ENCODE measurements around the gene GNAT1. TPM values are rescaled to one million over a fixed set of nuclear protein-coding genes. Genes with fewer than 3 reads are reported as not detected.

Gene GNAT1
- total and polyA plus RNA-seq, 2 of the 13 experiments (the other 11 are each of a cell fraction or from before 2014, with no cell fraction given) = 0.15 TPM; not detected in 1

DNA sequence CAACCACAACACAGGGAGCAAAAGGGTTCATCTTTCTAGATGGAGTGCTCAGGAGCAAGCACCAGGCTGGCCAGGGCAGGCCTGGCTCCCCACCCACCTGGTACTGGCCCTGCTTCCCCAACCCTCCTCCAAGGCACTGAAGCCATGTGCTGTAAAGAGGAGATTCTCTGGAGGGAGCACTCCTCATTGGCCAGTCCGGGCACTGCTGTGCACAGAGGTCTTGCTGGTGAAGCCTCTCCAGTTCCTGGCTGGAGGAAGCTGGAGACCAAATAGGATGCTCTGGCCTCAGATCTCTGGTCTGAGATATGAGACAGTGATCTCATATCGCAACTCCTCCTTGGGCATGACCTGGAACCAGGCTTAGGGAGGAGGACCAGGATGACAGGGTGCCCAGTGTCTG lies 44.0 kb upstream of the GNAT1 start:
- ChIA-PET CTCF (ENCODE audit: low intra/inter-chr PET ratio, low total read pairs) (no interaction called here), POLR2A (no interaction called here)
- no peak overlapping the region for H3K4me2 ChIP-seq (ENCODE audit: low read depth, low read length)
- H3K79me2 ChIP-seq (ENCODE audit: insufficient read depth, low read length) = no peaks in the 10 kb centered on the region
- peaks cover 0 to 3% of the 10 kb centered on the region in 2 experiments; a peak in 1 of 5 replicates for H3K27me3 ChIP-seq (ENCODE audit: control insufficient read depth in 1 of 2, insufficient read depth in 2 of 2, low read length in 2 of 2)
- in situ Hi-C loops (cut with HindIII; ENCODE audit: extremely low pct_ligation_motif_present, low pct_unique_long_range_greater_than_20kb) (no loop called here), intact Hi-C loops (cut with micrococcal nuclease; ENCODE audit: unreplicated experiment) (no loop called here)
- H4K20me1 ChIP-seq (ENCODE audit: insufficient read depth, low read length) = no peaks in the 10 kb centered on the region
- no peak for TF ChIP-seq ZNF747 (CRISPR knock-in tag; IDR thresholded peaks at IDR 0.05; ENCODE audit: borderline replicate concordance)
- TF ChIP-seq, protein P1, sequence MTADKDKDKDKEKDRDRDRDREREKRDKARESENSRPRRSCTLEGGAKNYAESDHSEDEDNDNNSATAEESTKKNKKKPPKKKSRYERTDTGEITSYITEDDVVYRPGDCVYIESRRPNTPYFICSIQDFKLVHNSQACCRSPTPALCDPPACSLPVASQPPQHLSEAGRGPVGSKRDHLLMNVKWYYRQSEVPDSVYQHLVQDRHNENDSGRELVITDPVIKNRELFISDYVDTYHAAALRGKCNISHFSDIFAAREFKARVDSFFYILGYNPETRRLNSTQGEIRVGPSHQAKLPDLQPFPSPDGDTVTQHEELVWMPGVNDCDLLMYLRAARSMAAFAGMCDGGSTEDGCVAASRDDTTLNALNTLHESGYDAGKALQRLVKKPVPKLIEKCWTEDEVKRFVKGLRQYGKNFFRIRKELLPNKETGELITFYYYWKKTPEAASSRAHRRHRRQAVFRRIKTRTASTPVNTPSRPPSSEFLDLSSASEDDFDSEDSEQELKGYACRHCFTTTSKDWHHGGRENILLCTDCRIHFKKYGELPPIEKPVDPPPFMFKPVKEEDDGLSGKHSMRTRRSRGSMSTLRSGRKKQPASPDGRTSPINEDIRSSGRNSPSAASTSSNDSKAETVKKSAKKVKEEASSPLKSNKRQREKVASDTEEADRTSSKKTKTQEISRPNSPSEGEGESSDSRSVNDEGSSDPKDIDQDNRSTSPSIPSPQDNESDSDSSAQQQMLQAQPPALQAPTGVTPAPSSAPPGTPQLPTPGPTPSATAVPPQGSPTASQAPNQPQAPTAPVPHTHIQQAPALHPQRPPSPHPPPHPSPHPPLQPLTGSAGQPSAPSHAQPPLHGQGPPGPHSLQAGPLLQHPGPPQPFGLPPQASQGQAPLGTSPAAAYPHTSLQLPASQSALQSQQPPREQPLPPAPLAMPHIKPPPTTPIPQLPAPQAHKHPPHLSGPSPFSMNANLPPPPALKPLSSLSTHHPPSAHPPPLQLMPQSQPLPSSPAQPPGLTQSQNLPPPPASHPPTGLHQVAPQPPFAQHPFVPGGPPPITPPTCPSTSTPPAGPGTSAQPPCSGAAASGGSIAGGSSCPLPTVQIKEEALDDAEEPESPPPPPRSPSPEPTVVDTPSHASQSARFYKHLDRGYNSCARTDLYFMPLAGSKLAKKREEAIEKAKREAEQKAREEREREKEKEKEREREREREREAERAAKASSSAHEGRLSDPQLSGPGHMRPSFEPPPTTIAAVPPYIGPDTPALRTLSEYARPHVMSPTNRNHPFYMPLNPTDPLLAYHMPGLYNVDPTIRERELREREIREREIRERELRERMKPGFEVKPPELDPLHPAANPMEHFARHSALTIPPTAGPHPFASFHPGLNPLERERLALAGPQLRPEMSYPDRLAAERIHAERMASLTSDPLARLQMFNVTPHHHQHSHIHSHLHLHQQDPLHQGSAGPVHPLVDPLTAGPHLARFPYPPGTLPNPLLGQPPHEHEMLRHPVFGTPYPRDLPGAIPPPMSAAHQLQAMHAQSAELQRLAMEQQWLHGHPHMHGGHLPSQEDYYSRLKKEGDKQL (CRISPR knock-in tag; IDR thresholded peaks at IDR 0.05; ENCODE audit: low read depth) = no peak
- TF ChIP-seq ZNF263 (CRISPR knock-in tag; IDR thresholded peaks at IDR 0.05) = peak; percentile 79
- TF ChIP-seq, protein P2, sequence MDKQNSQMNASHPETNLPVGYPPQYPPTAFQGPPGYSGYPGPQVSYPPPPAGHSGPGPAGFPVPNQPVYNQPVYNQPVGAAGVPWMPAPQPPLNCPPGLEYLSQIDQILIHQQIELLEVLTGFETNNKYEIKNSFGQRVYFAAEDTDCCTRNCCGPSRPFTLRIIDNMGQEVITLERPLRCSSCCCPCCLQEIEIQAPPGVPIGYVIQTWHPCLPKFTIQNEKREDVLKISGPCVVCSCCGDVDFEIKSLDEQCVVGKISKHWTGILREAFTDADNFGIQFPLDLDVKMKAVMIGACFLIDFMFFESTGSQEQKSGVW (CRISPR knock-in tag; IDR thresholded peaks at IDR 0.05; ENCODE audit: borderline replicate concordance) = no peak
- TF ChIP-seq NFYC (CRISPR knock-in tag; IDR thresholded peaks at IDR 0.05) = 0 out of 2 replicates have a peak, but pooled peaks have one; percentile 16
- TF ChIP-seq, protein P3, sequence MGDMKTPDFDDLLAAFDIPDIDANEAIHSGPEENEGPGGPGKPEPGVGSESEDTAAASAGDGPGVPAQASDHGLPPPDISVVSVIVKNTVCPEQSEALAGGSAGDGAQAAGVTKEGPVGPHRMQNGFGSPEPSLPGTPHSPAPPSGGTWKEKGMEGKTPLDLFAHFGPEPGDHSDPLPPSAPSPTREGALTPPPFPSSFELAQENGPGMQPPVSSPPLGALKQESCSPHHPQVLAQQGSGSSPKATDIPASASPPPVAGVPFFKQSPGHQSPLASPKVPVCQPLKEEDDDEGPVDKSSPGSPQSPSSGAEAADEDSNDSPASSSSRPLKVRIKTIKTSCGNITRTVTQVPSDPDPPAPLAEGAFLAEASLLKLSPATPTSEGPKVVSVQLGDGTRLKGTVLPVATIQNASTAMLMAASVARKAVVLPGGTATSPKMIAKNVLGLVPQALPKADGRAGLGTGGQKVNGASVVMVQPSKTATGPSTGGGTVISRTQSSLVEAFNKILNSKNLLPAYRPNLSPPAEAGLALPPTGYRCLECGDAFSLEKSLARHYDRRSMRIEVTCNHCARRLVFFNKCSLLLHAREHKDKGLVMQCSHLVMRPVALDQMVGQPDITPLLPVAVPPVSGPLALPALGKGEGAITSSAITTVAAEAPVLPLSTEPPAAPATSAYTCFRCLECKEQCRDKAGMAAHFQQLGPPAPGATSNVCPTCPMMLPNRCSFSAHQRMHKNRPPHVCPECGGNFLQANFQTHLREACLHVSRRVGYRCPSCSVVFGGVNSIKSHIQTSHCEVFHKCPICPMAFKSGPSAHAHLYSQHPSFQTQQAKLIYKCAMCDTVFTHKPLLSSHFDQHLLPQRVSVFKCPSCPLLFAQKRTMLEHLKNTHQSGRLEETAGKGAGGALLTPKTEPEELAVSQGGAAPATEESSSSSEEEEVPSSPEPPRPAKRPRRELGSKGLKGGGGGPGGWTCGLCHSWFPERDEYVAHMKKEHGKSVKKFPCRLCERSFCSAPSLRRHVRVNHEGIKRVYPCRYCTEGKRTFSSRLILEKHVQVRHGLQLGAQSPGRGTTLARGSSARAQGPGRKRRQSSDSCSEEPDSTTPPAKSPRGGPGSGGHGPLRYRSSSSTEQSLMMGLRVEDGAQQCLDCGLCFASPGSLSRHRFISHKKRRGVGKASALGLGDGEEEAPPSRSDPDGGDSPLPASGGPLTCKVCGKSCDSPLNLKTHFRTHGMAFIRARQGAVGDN (CRISPR knock-in tag; IDR thresholded peaks at IDR 0.05) = peak; percentile 18; the same call in 1 of the 2 replicates
- no TSS peak for BruUV-seq (replicated peaks)
- FAIRE-seq (no peak), ATAC-seq (no peak), DNase-seq (ENCODE audit: low spot score) (no peak)
- no peak overlapping the region for H3K27ac ChIP-seq (ENCODE audit: extremely low read length, insufficient read depth, low read length)
- H3K4me3 ChIP-seq (replicated peaks in 1 of 3; ENCODE audit: insufficient read depth in 1 of 3, low read depth in 2 of 3, low read length in 3 of 3) = no peak overlapping the region
- no peaks in the 10 kb centered on the region for H3K9me3 ChIP-seq (ENCODE audit: low read length)
- H3K9ac ChIP-seq (ENCODE audit: insufficient read depth, low read depth, low read length) = no peak overlapping the region
- WGBS (ENCODE audit: low lambda C conversion rate) = 50% methylated on average over 2 of the region's 2 CpGs
- no peak overlapping the region for H2AFZ ChIP-seq (ENCODE audit: low read length)
- no peaks in the 10 kb centered on the region for H3K36me3 ChIP-seq (replicated peaks in 1 of 2; ENCODE audit: control insufficient read depth in 1 of 2, insufficient read depth in 2 of 2, low read length in 2 of 2)
- peaks cover 63% of the 10 kb centered on the region for H3K4me1 ChIP-seq (ENCODE audit: insufficient read depth, low read length)

All from HepG2 (cell line).